Measurements from ENCODE around the gene FBXL5. TPM values are rescaled to one million over a fixed set of nuclear protein-coding genes. Genes with fewer than 3 reads are reported as not detected.

Gene FBXL5
- total RNA-seq (ENCODE audit: insufficient read depth, low replicate concordance) = 265 TPM

DNA sequence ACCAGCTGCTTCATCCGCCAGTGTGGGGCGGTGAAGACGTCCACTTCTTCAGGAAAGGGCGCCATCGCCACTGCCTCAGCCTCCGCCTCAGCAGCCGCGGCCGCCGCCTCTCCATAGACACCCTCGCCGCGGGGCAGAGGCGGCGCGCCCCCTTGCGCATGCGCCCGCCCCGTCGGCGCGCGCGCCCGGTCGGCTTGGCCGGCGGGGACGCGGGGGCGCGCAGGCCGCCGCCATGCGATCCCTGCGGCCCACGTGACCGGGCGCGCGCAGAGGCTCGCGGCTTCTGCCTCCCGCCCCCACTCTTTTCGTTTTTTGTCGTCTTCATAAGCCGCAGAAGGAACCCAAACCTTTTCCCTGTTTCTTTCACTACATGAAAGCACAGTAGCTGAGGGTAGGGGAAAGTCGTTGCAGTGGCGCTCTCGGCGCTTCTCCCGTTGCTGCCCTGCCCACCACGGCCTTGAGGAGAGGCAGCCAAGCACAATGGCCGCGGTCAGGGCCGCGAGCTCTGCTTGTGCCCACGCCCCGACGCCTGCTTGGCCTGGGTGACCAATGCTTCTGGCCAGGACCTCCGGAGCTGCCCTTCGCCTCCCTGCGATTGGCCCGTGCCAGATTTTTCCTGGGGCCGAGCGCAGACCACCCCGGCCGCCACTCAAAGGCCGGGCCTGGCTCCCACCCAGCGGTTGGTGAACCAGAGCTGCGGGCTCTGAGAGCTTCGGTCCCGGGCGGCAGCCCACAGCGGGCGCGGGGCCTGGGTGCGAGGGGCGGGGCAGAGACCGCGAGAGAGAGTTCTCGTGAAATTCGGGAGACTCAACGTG, at the start of gene FBXL5:
Gene FBXL5 (minus strand): TSS at position 135 of the 815 bp plus-strand sequence. CDS start 70 bp downstream, at position 65.
- DNase-seq (ENCODE audit: low spot score) = peak; percentile 91

DNA sequence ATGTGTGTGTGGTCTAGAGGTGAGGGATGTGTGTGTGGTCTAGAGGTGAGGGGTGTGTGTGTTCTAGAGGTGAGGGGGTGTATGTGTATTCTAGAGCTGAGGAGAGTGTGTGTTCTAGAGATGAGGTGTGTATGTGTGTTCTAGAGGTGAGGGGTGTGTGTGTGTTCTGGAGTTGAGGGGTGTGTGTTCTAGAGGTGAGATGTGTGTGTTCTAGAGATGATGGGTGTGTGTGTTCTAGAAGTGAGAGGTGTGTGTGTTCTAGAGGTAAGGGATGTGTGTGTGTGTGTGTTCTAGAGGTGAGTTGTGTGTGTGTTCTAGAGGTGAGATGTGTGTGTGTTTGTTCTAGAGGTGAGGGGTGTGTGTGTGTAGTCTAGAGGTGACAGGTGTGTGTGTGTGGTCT, 49.0 kb upstream of the FBXL5 start:
- no peak for DNase-seq (ENCODE audit: low spot score)

- no peak for DNase-seq (ENCODE audit: low spot score)
Measured at GRCh38 chr4:15703439-15703838, 48.3 kb upstream of the FBXL5 start.

- DNase-seq (ENCODE audit: low spot score) = peak; percentile 84
Measured at GRCh38 chr4:15702941-15703403, 47.8 kb upstream of the FBXL5 start, which contains the start of gene BST1. TSS of gene BST1 (plus strand) at chr4:15703065. CDS start at chr4:15703145, 80 bp downstream.

DNA sequence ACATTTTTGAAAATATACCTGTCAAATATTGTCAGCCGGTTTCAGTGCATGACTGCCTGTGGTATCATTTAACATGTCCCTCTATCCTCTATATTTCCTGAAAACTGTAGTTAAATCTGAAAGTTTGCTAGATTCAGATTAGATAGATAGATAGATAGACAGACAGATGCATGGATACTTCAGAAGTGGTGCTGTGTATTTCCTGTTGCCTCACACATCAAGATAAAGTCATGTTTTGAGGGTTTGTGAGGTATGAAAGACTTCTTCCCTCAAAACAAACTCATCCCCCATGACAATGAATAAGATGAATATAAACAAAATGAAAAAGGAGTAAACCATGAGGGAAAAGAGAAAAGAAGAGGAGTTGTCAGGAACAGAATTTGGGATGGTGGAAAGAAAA, 41.7 kb upstream of the FBXL5 start:
- DNase-seq (ENCODE audit: low spot score) = no peak

DNA sequence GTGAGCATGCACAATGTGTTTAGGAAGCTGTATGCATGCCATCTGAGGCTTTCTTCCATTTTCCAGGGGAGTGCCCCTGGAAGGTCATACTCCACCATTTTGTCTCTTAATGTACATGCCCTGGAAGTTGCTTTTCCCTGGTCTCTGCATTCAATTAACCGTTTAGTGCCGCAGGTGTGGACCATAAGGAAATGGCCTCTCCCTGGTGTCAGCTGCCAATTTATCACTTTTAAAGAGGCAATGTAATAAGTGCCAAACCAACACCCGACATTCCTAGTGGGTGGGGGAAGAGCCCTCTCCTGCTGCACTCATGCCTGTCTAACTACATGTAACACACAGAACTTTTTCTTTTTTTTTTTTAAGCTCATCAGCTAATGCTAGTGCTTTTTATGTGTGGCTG, 40.6 kb upstream of the FBXL5 start:
- no peak for DNase-seq (ENCODE audit: low spot score)

GRCh38 chr4:15695240-15695699, 40.1 kb upstream of the FBXL5 start:
- DNase-seq (ENCODE audit: low spot score) = no peak

DNA sequence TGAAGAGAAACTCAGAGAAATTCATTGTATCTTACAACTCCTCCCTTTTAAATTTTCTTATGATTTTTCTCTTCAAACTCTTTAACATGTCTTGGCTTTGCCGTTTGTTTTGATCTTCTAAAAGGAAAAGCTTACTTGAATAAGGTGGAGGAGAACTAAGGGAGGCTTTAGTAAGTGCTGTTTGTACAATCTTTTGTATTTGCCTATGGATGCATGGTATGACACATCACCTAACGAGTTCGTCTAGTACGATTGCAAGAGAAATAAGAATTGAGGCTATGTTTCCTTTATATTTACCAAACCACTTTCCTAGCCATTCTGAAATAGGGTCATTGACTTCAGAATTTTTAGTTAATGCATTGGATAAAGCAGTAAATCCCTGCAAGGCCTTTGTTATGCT, 39.3 kb upstream of the FBXL5 start:
- DNase-seq (ENCODE audit: low spot score) = no peak

- peak; percentile 50 for DNase-seq (ENCODE audit: low spot score)
Measured at GRCh38 chr4:15692602-15693001, 37.4 kb upstream of the FBXL5 start.

GRCh38 chr4:15691346-15692135, 36.4 kb upstream of the FBXL5 start:
- DNase-seq (ENCODE audit: low spot score) = peak; percentile 86

DNA sequence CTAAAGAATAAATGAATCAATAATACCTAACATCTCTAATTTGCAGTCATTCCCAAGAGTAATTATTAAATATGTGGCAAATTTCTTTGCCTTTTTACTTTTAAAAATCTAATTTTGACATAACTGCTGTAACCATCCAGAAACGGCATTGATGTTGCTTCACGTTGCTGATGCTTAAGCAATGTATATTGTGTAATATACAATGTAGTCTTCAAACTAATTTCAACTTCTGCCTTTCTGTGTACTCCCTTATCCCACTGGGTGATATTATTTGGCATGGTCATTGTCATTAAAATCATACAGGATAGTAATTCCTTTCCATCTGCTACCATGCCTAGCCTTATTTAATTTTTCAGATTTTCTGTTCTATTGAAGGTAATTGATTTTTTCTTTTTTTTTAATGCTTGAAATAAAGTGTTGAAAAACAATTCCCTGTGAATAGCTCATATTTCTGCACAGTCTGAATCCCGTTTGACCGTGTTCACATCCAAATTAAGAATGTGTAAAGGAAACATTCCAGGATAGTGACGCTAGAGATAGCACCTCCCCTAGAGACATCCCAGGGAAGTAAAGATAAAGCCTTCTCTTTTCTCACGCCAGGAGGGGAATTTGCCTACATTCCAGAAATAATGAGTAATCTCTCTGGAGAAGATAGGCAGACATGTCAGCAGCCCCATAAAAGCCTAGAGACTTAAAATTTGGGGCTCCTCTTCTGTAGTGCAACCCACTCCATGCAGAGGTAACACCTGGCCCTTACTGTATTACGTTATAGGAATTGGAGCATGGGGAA, 35.1 kb upstream of the FBXL5 start:
- DNase-seq (ENCODE audit: low spot score) = peak; percentile 97

- no peak for DNase-seq (ENCODE audit: low spot score)
Measured at GRCh38 chr4:15689540-15689939, 34.4 kb upstream of the FBXL5 start.

DNA sequence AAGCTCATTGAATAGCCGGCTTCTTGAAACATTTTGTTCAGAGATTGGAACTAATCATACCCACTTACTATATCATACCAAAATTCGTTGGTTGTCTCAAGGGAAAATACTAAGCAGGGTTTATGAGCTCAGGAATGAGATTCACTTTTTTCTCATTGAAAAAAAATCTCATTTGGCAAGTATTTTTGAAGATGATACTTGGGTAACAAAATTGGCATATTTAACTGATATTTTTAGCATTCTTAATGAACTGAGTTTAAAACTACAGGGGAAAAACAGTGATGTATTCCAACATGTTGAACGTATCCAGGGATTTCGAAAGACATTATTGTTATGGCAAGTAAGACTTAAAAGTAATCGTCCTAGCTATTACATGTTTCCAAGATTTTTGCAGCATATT, 32.9 kb upstream of the FBXL5 start:
- peak; percentile 40 for DNase-seq (ENCODE audit: low spot score)

DNA sequence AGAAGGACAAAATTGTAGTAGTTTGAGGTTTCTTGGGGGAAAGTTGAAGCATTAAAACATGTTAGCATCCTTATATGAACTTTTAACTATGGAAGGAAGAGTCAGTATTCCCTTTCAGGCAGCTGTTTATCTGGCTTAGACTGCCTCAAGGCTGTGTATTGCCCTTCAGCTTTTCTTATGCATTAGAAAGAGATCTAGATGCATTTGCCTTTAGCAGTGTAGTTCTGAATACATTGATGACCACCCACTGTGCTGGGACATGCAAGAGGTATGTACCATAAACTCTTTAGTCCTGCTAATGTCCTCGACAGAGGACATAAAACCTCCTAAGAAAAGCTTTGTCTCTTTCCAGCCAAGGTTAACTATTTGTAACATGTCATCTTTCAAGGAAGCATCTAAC, 29.3 kb upstream of the FBXL5 start:
- DNase-seq (ENCODE audit: low spot score) = no peak

DNA sequence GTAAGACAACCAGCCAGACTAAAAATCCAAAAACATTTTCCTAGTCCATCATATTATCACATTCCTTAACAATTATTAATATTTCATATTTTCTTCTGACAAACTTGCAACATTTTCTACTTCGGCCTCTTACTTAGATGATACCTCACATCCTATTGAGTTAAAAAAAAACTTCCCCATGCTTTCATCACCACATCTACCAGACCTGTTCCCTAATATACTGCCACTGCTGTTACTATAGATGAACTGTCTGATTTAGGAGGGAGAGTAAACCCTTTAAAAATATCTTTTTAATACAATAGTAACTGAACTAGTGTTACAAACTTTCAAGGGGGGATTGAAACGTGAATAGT, 28.0 kb upstream of the FBXL5 start:
- DNase-seq (ENCODE audit: low spot score) = no peak

GRCh38 chr4:15682242-15683142, 27.3 kb upstream of the FBXL5 start:
- DNase-seq (ENCODE audit: low spot score) = peak; percentile 77

DNA sequence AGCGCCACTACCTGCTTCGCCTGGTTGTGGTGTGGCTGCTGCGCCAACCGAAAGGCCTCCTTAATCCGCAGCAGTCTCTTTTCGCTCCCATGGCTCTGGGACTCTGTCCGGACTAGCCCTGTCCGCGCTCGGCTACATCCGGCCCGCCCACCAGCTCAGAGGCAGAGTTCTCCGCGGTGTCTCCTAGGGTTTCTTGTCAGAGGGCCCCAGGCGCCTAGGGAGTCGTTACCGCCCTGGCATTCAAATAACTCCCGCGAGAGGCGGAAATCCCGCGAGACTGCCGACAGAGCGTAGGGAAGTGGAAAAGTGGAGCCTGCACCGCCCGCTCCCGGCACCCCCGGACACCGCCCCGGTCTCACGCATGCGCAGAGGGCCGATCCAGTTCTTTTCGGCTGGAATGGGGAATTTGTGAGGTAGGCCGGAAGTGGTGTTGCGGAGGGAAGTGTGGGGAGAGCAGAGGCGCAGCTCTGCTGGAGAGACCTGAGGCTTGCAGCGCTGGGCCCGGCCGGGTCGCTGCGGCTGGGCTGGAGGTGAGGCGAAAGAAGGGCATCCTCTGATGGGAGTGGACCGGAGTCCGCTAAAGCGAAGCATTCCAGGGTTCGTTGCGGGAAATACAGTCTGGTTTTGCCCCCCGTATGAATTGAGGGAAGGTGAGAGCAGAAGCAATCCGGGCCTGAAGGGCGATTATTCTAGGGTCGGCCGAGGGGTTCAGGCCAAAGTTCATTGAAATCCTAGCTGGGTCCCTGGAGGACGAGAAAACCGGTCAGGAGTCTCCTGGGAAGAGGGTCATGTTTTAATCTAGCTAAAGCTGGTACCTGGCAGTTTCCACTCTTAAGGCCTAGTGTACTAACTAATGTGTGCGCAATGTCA, 26.4 kb upstream of the FBXL5 start, which contains the start of gene FAM200B:
Gene FAM200B (plus strand): TSS at position 456 of the 870 bp plus-strand sequence. CDS start 5,151 bp downstream, outside the sequence.
- DNase-seq (ENCODE audit: low spot score) = peak; percentile 100

DNA sequence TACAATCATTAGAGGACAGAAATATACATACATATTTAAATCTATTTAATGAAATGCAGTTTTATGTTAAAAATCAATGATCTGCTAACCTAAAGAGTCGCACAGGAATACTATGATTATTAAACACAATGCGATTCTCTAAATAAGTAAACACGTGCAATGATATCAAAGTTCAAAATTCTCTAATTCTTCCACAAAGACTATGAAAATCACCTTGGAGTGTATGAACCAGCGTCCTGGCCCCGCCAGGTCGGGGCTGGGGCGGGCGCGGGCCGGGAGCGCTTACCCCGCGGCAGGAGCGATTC, 25.9 kb upstream of the FBXL5 start:
- no peak for DNase-seq (ENCODE audit: low spot score)

DNA sequence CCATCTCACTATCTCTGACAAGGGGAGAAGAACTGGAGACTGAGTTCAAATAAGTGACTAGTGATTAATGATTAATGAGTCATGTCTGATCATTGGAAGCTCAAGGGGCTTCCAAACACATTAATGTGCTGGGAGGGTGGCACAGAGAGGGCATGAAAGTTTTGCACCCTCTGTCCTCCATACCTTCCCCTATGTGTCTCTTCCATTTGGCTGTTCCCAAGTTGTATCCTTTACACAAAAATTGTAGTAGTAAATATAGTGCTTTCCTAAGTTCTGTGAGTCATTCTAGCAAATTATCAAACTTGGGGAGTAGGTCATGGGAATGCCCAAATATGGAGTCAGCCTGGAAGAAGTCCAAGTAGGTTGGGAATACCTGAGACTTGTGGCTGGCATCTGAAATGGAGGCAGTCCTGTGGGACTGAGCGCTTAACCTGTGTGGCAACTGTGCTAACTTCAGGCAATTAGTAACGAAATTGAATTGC, 22.4 kb upstream of the FBXL5 start:
- DNase-seq (ENCODE audit: low spot score) = no peak

GRCh38 chr4:15676899-15677298, 21.7 kb upstream of the FBXL5 start:
- no peak for DNase-seq (ENCODE audit: low spot score)
